Body of pancreas (tissue), 4 donors: ENCODE measurements around the gene BLTP2.

Experiments
- CTCF ChIP-seq, 7 experiments: fragments of 450-650 bp in 4 of 7; fragments of 200-600 bp in 3 of 7; sonication (generic) in 3 of 7; IDR thresholded peaks; one replicate each; pipeline ENCODE4 v1.5.1; 2016 to 2019; ENCODE audit warnings: antibody characterized with exemption in 7 of 7
- POLR2A ChIP-seq, 3 donors: fragments of 450-650 bp; IDR thresholded peaks; one replicate each; pipeline ENCODE4 v1.6.1; 2016; ENCODE audit warnings: antibody characterized with exemption in 3 of 3, mild to moderate bottlenecking in 2 of 3

GRCh38 chr17:28665994-28666393 is 21.0 kb upstream of the BLTP2 start:
- no peak for TF ChIP-seq CTCF (IDR thresholded peaks at IDR 0.05)
- no peak for TF ChIP-seq POLR2A (IDR thresholded peaks at IDR 0.05)
